ENCODE results near the gene XKR7.

The XKR7 gene

GRCh38 chr20:31984981-31985471, 17.1 kb downstream of the XKR7 start:
- DNase-seq: no peak

GRCh38 chr20:31987744-31988143, 19.8 kb downstream of the XKR7 start:
- no peak for DNase-seq

GRCh38 chr20:31988430-31989015, 20.6 kb downstream of the XKR7 start:
- DNase-seq: no peak

GRCh38 chr20:31989030-31989645, 21.2 kb downstream of the XKR7 start:
- no peak for DNase-seq

GRCh38 chr20:31990641-31991338, 22.8 kb downstream of the XKR7 start:
- DNase-seq: no peak

GRCh38 chr20:31991339-31991705, 23.4 kb downstream of the XKR7 start:
- DNase-seq: no peak

- DNase-seq: no peak
Measured at GRCh38 chr20:31992086-31992485, 24.1 kb downstream of the XKR7 start.

GRCh38 chr20:31996996-31997395, 29.0 kb downstream of the XKR7 start:
- DNase-seq: no peak

- DNase-seq: no peak
Measured at GRCh38 chr20:31998246-31998645, 30.3 kb downstream of the XKR7 start.

GRCh38 chr20:32003325-32003724, 35.4 kb downstream of the XKR7 start:
- DNase-seq: no peak

- DNase-seq: no peak
Measured at GRCh38 chr20:32004963-32005362, 37.0 kb downstream of the XKR7 start.

- no peak for DNase-seq
Measured at GRCh38 chr20:32006053-32006452, 38.1 kb downstream of the XKR7 start.

- DNase-seq: no peak
Measured at GRCh38 chr20:32006841-32007786, 39.2 kb downstream of the XKR7 start.

- no peak for DNase-seq
Measured at GRCh38 chr20:32007787-32008616, 40.1 kb downstream of the XKR7 start.

- DNase-seq: no peak
Measured at GRCh38 chr20:32009564-32009963, 41.6 kb downstream of the XKR7 start.

- DNase-seq: no peak
Measured at GRCh38 chr20:32010101-32010500, 42.1 kb downstream of the XKR7 start, which contains the start of gene CCM2L. CCM2L (plus strand) TSS chr20:32010438; CDS start chr20:32010455, 17 bp downstream.

- DNase-seq: no peak
Measured at GRCh38 chr20:32010666-32011065, 42.7 kb downstream of the XKR7 start.

- DNase-seq: no peak
Measured at GRCh38 chr20:32012159-32012688, 44.3 kb downstream of the XKR7 start.

GRCh38 chr20:32013326-32013725, 45.4 kb downstream of the XKR7 start:
- no peak for DNase-seq

- DNase-seq: peak; percentile 34
Measured at GRCh38 chr20:32017711-32018251, 49.8 kb downstream of the XKR7 start.
